GM23338 (cell line): ENCODE measurements around the gene KLHL8. TPM values are rescaled to one million over a fixed set of nuclear protein-coding genes. Genes with fewer than 3 reads are reported as not detected.

Experiments used
- ATAC-seq: fragments of 200-7000 bp; cut with Tn5 transposase; 3 replicates; pipeline ENCODE4 v1.9.1; 2020
- DNase-seq: peaks from one replicate; pipeline ENCODE4 v3.0.0-alpha.2; 2015; ENCODE audit warnings: low spot score
- H2AFZ ChIP-seq: fragments of 200-600 bp; sonication (generic); 2 replicates; pipeline ENCODE4 v1.8.0; 2016; ENCODE audit warnings: antibody characterized with exemption, mild to moderate bottlenecking, moderate library complexity
- H3F3A ChIP-seq: fragments of 200-600 bp; sonication (generic); replicated peaks from 2 replicates; pipeline ENCODE4 v1.8.0; 2017; ENCODE audit warnings: antibody characterized with exemption, mixed run types, low read depth
- H3K27ac ChIP-seq: fragments of 200-600 bp; sonication (generic); 2 replicates; pipeline ENCODE4 v1.6.1; 2016; ENCODE audit warnings: low read depth
- H3K27me3 ChIP-seq: fragments of 200-600 bp; sonication (generic); 2 replicates; pipeline ENCODE4 v1.8.0; 2016; ENCODE audit warnings: mild to moderate bottlenecking, mixed run types, moderate library complexity; ENCODE audit not compliant: insufficient read depth
- H3K36me3 ChIP-seq: fragments of 200-600 bp; sonication (generic); 2 replicates; pipeline ENCODE4 v1.8.0; 2016; ENCODE audit warnings: mild to moderate bottlenecking; ENCODE audit not compliant: insufficient read depth
- H3K4me1 ChIP-seq: fragments of 200-600 bp; sonication (generic); 2 replicates; pipeline ENCODE4 v1.8.0; 2016; ENCODE audit warnings: mild to moderate bottlenecking, moderate library complexity; ENCODE audit not compliant: insufficient read depth
- H3K4me2 ChIP-seq: fragments of 200-600 bp; sonication (generic); 2 replicates; pipeline ENCODE4 v1.7.1; 2017; ENCODE audit warnings: mixed run types
- H3K4me3 ChIP-seq: fragments of 200-600 bp; sonication (generic); 2 replicates; pipeline ENCODE4 v1.6.1; 2016; ENCODE audit warnings: mixed run types
- H3K79me2 ChIP-seq: fragments of 200-600 bp; sonication (generic); replicated peaks from 2 replicates; pipeline ENCODE4 v1.8.0; 2017; ENCODE audit warnings: mild to moderate bottlenecking; ENCODE audit not compliant: insufficient read depth
- H3K9me2 ChIP-seq: fragments of 200-600 bp; sonication (generic); 2 replicates; pipeline ENCODE4 v1.8.0; 2017; ENCODE audit not compliant: insufficient read depth
- H4K20me1 ChIP-seq: fragments of 200-600 bp; sonication (generic); replicated peaks from 2 replicates; pipeline ENCODE4 v1.8.0; 2017; ENCODE audit warnings: mild to moderate bottlenecking; ENCODE audit not compliant: insufficient read depth
- H3K27ac Mint-ChIP-seq: 2 replicates; pipeline ENCODE4 v1.8.0; 2020; ENCODE audit warnings: inconsistent platforms, mild to moderate bottlenecking, moderate library complexity, mixed read lengths
- H3K27me3 Mint-ChIP-seq: 3 replicates; pipeline ENCODE4 v1.8.0; 2022; ENCODE audit warnings: low read depth, mild to moderate bottlenecking, moderate library complexity, mixed read lengths, inconsistent platforms; ENCODE audit not compliant: insufficient read depth, poor library complexity
- H3K36me3 Mint-ChIP-seq: 3 replicates; pipeline ENCODE4 v1.8.0; 2021; ENCODE audit warnings: low read depth, mild to moderate bottlenecking, inconsistent platforms, moderate library complexity, mixed read lengths
- H3K4me1 Mint-ChIP-seq: 3 replicates; pipeline ENCODE4 v1.8.0; 2020; ENCODE audit warnings: mild to moderate bottlenecking, inconsistent platforms, mixed read lengths
- H3K4me3 Mint-ChIP-seq: 3 replicates; pipeline ENCODE4 v1.8.0; 2021; ENCODE audit warnings: moderate library complexity, mild to moderate bottlenecking, inconsistent platforms, mixed read lengths
- H3K9me3 Mint-ChIP-seq: 3 replicates; pipeline ENCODE4 v1.8.0; 2020; ENCODE audit warnings: moderate library complexity, mild to moderate bottlenecking, inconsistent platforms, mixed read lengths
- CREB1 ChIP-seq: fragments of 250-450 bp; sonication (Bioruptor Pico); IDR thresholded peaks from 2 replicates; pipeline ENCODE4 v1.5.0; 2020; ENCODE audit warnings: low read depth, mild to moderate bottlenecking, moderate library complexity
- ETS1 ChIP-seq: IDR thresholded peaks from 2 replicates; pipeline ENCODE4 v1.6.1; 2016; ENCODE audit warnings: antibody characterized with exemption
- EZH2 ChIP-seq: fragments of 200-600 bp; sonication (generic); IDR thresholded peaks from one replicate; pipeline ENCODE4 v1.8.0; 2017; ENCODE audit warnings: antibody characterized with exemption, mild to moderate bottlenecking, low read depth; ENCODE audit not compliant: unreplicated experiment
- JUNB ChIP-seq: IDR thresholded peaks from one replicate; pipeline ENCODE4 v1.6.1; 2016; ENCODE audit warnings: antibody characterized with exemption; ENCODE audit not compliant: unreplicated experiment
- NANOG ChIP-seq: IDR thresholded peaks from 2 replicates; pipeline ENCODE4 v1.6.1; 2016; ENCODE audit warnings: antibody characterized with exemption, borderline replicate concordance
- POLR2AphosphoS5 ChIP-seq: IDR thresholded peaks from 2 replicates; pipeline ENCODE4 v1.6.1; 2016; ENCODE audit warnings: antibody characterized with exemption, low read depth
- ZNF331 ChIP-seq: fragments of 250-450 bp; sonication (Bioruptor Pico); IDR thresholded peaks from 2 replicates; pipeline ENCODE4 v1.5.0; 2020; ENCODE audit warnings: low read depth, mild to moderate bottlenecking, moderate library complexity
- polyA plus RNA-seq: library from polyadenylated mRNA; unstranded; fragments of >200 nt; fragmentation: Nextera tagmentation; extraction: Ambion mirVana; gene quantifications from 2 replicates; pipeline ENCODE4 v1.2.1, GENCODE V29; 2016
- total RNA-seq: library from RNA; depleted of rRNA; stranded (reverse); fragments of >200 nt; shearing (Covaris generic); gene quantifications from 2 replicates; pipeline ENCODE4 v1.2.3, GENCODE V29; 2014
- TF ChIP-seq, protein P1 (sequence below): fragments of 250-450 bp; sonication (Bioruptor Pico); IDR thresholded peaks from 2 replicates; pipeline ENCODE4 v1.5.0; 2020; ENCODE audit warnings: mild to moderate bottlenecking, moderate library complexity
- TF ChIP-seq, protein P2 (sequence below), 2 experiments: fragments of 200-600 bp in 1 of 2; sonication (generic) in 1 of 2; conservative IDR thresholded peaks; 2 replicates each; pipeline versions ENCODE4 v1.5.1 to v1.6.1; 2016 to 2017; ENCODE audit warnings: antibody characterized with exemption in 2 of 2, low read depth in 2 of 2, mild to moderate bottlenecking in 2 of 2, moderate library complexity in 1 of 2

KLHL8 gene
- total and polyA plus RNA-seq, 2 experiments from 2014 or later, result 3.3 to 7.2 TPM

- ATAC-seq (no peak), DNase-seq (no peak)
- TF ChIP-seq, protein P1, sequence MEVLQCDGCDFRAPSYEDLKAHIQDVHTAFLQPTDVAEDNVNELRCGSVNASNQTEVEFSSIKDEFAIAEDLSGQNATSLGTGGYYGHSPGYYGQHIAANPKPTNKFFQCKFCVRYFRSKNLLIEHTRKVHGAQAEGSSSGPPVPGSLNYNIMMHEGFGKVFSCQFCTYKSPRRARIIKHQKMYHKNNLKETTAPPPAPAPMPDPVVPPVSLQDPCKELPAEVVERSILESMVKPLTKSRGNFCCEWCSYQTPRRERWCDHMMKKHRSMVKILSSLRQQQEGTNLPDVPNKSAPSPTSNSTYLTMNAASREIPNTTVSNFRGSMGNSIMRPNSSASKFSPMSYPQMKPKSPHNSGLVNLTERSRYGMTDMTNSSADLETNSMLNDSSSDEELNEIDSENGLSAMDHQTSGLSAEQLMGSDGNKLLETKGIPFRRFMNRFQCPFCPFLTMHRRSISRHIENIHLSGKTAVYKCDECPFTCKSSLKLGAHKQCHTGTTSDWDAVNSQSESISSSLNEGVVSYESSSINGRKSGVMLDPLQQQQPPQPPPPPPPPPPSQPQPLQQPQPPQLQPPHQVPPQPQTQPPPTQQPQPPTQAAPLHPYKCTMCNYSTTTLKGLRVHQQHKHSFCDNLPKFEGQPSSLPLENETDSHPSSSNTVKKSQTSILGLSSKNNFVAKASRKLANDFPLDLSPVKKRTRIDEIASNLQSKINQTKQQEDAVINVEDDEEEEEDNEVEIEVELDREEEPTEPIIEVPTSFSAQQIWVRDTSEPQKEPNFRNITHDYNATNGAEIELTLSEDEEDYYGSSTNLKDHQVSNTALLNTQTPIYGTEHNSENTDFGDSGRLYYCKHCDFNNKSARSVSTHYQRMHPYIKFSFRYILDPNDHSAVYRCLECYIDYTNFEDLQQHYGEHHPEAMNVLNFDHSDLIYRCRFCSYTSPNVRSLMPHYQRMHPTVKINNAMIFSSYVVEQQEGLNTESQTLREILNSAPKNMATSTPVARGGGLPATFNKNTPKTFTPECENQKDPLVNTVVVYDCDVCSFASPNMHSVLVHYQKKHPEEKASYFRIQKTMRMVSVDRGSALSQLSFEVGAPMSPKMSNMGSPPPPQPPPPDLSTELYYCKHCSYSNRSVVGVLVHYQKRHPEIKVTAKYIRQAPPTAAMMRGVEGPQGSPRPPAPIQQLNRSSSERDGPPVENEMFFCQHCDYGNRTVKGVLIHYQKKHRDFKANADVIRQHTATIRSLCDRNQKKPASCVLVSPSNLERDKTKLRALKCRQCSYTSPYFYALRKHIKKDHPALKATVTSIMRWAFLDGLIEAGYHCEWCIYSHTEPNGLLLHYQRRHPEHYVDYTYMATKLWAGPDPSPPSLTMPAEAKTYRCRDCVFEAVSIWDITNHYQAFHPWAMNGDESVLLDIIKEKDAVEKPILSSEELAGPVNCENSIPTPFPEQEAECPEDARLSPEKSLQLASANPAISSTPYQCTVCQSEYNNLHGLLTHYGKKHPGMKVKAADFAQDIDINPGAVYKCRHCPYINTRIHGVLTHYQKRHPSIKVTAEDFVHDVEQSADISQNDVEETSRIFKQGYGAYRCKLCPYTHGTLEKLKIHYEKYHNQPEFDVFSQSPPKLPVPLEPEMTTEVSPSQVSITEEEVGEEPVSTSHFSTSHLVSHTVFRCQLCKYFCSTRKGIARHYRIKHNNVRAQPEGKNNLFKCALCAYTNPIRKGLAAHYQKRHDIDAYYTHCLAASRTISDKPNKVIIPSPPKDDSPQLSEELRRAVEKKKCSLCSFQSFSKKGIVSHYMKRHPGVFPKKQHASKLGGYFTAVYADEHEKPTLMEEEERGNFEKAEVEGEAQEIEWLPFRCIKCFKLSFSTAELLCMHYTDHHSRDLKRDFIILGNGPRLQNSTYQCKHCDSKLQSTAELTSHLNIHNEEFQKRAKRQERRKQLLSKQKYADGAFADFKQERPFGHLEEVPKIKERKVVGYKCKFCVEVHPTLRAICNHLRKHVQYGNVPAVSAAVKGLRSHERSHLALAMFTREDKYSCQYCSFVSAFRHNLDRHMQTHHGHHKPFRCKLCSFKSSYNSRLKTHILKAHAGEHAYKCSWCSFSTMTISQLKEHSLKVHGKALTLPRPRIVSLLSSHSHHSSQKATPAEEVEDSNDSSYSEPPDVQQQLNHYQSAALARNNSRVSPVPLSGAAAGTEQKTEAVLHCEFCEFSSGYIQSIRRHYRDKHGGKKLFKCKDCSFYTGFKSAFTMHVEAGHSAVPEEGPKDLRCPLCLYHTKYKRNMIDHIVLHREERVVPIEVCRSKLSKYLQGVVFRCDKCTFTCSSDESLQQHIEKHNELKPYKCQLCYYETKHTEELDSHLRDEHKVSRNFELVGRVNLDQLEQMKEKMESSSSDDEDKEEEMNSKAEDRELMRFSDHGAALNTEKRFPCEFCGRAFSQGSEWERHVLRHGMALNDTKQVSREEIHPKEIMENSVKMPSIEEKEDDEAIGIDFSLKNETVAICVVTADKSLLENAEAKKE (CRISPR knock-in tag), result no peak
- TF ChIP-seq JUNB (no peak), CREB1 (CRISPR knock-in tag) (no peak), ZNF331 (no peak), EZH2 (no peak), ETS1 (no peak), POLR2AphosphoS5 (no peak), NANOG (no peak)
- TF ChIP-seq, protein P2, sequence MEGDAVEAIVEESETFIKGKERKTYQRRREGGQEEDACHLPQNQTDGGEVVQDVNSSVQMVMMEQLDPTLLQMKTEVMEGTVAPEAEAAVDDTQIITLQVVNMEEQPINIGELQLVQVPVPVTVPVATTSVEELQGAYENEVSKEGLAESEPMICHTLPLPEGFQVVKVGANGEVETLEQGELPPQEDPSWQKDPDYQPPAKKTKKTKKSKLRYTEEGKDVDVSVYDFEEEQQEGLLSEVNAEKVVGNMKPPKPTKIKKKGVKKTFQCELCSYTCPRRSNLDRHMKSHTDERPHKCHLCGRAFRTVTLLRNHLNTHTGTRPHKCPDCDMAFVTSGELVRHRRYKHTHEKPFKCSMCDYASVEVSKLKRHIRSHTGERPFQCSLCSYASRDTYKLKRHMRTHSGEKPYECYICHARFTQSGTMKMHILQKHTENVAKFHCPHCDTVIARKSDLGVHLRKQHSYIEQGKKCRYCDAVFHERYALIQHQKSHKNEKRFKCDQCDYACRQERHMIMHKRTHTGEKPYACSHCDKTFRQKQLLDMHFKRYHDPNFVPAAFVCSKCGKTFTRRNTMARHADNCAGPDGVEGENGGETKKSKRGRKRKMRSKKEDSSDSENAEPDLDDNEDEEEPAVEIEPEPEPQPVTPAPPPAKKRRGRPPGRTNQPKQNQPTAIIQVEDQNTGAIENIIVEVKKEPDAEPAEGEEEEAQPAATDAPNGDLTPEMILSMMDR (conservative IDR thresholded peaks at IDR 0.05; ENCODE audit: low read depth in 2 of 2), result no peak
- no peak overlapping the region for H3K27ac Mint-ChIP-seq
- H3K4me3 Mint-ChIP-seq, result no peak overlapping the region
- Histone ChIP-seq H3K27me3 (no peaks in the 10 kb centered on the region), H3K4me2 (no peak overlapping the region), H3K4me3 (no peak overlapping the region), H2AFZ (no peak overlapping the region), H3K4me1 (no peaks in the 10 kb centered on the region), H3K79me2 (no peaks in the 10 kb centered on the region), H3F3A (no peaks in the 10 kb centered on the region), H3K36me3 (no peaks in the 10 kb centered on the region), H3K27ac (no peak overlapping the region), H4K20me1 (no peaks in the 10 kb centered on the region), H3K9me2 (no peaks in the 10 kb centered on the region)
- no peaks in the 10 kb centered on the region for H3K36me3 Mint-ChIP-seq
- H3K4me1 Mint-ChIP-seq, result no peaks in the 10 kb centered on the region
- H3K27me3 Mint-ChIP-seq, result no peaks in the 10 kb centered on the region
- H3K9me3 Mint-ChIP-seq, result peaks cover 10% of the 10 kb centered on the region
Observed at GRCh38 chr4:87251106-87251505, 30.7 kb upstream of the KLHL8 start.
